Karpas-422 (cell line): Measurements from ENCODE around the gene RPS19. TPM values are rescaled to one million over a fixed set of nuclear protein-coding genes. Genes with fewer than 3 reads are reported as not detected.

Experiments used
- DNase-seq: peaks from one replicate; pipeline ENCODE4 v3.0.0-alpha.2; 2015
- H2AFZ ChIP-seq: fragments of 200-600 bp; sonication (generic); 2 replicates; pipeline ENCODE4 v1.6.1; 2014; ENCODE audit warnings: antibody characterized with exemption, low read length, mixed read lengths
- H3K27ac ChIP-seq: fragments of 200-600 bp; sonication (generic); 2 replicates; pipeline ENCODE4 v1.5.1; 2014; ENCODE audit warnings: mild to moderate bottlenecking, low read length, moderate library complexity
- H3K27me3 ChIP-seq: fragments of 200-600 bp; sonication (generic); 2 replicates; pipeline ENCODE4 v1.6.1; 2014; ENCODE audit warnings: low read length, mixed read lengths
- H3K36me3 ChIP-seq: fragments of 200-600 bp; sonication (generic); 2 replicates; pipeline ENCODE4 v1.6.1; 2014; ENCODE audit warnings: low read length, mixed read lengths; ENCODE audit not compliant: insufficient read depth
- H3K4me1 ChIP-seq: fragments of 200-600 bp; sonication (generic); 2 replicates; pipeline ENCODE4 v1.6.1; 2014; ENCODE audit warnings: mild to moderate bottlenecking, low read length, mixed read lengths
- H3K4me2 ChIP-seq: fragments of 200-600 bp; sonication (generic); 2 replicates; pipeline ENCODE4 v1.6.1; 2014; ENCODE audit warnings: low read length, low read depth, mild to moderate bottlenecking; ENCODE audit not compliant: poor library complexity, severe bottlenecking
- H3K4me3 ChIP-seq: fragments of 200-600 bp; sonication (generic); 2 replicates; pipeline ENCODE4 v1.5.1; 2014; ENCODE audit warnings: mild to moderate bottlenecking, antibody characterized with exemption, low read length, mixed read lengths
- H3K79me2 ChIP-seq: fragments of 200-600 bp; sonication (generic); 2 replicates; pipeline ENCODE4 v1.6.1; 2014; ENCODE audit warnings: mild to moderate bottlenecking, low read length, mixed read lengths
- H3K9ac ChIP-seq: fragments of 200-600 bp; sonication (generic); 2 replicates; pipeline ENCODE4 v1.6.0; 2014; ENCODE audit warnings: low read length
- H3K9me2 ChIP-seq: fragments of 200-600 bp; sonication (generic), shearing (Covaris generic); replicated peaks from 2 replicates; pipeline ENCODE4 v1.6.0; 2014; ENCODE audit warnings: mild to moderate bottlenecking, low read length, moderate library complexity; ENCODE audit not compliant: insufficient read depth
- H3K9me3 ChIP-seq: fragments of 300-700, 200-600 bp; sonication (generic); 2 replicates; pipeline ENCODE4 v1.6.1; 2014; ENCODE audit warnings: low read length, mixed read lengths
- H4K20me1 ChIP-seq: fragments of 200-600 bp; sonication (generic); 2 replicates; pipeline ENCODE4 v1.6.1; 2014; ENCODE audit warnings: mild to moderate bottlenecking, antibody characterized with exemption, low read length, low read depth; ENCODE audit not compliant: insufficient read depth
- small RNA-seq: library from RNA; depleted of rRNA; stranded (forward); fragments of <200 nt; gene quantifications from one replicate; pipeline ENCODE3, GENCODE V24; 2014
- total RNA-seq: library from RNA; depleted of rRNA; stranded (reverse); fragments of >200 nt; shearing (Covaris generic); gene quantifications from 2 replicates; pipeline ENCODE4 v1.2.3, GENCODE V29; 2014; ENCODE audit warnings: low replicate concordance; rRNA removed

The RPS19 gene
- total RNA-seq, 1 experiment from 2014 or later = 2,482 TPM

- Histone ChIP-seq H3K4me3 (no peak overlapping the region), H4K20me1 (0 out of 2 replicates have a peak, but pooled peaks cover 5% of the 10 kb centered on the region), H3K4me2 (no peak overlapping the region), H3K27me3 (no peaks in the 10 kb centered on the region), H3K9me3 (no peaks in the 10 kb centered on the region), H3K36me3 (no peaks in the 10 kb centered on the region), H3K27ac (no peak overlapping the region), H2AFZ (no peak overlapping the region), H3K4me1 (no peaks in the 10 kb centered on the region), H3K9ac (no peak overlapping the region), H3K79me2 (no peaks in the 10 kb centered on the region), H3K9me2 (no peaks in the 10 kb centered on the region)
- no peak for DNase-seq
These were observed 60.1 kb downstream of the RPS19 start for GRCh38 chr19:41919948-41920712.

GRCh38 chr19:41920882-41921576, 61.0 kb downstream of the RPS19 start:
- no peak overlapping the region for H2AFZ ChIP-seq
- no peak overlapping the region for H3K9ac ChIP-seq
- H3K9me2 ChIP-seq = no peaks in the 10 kb centered on the region
- no peak overlapping the region for H3K27ac ChIP-seq
- no peaks in the 10 kb centered on the region for H3K9me3 ChIP-seq
- H3K4me3 ChIP-seq = no peak overlapping the region
- H3K36me3 ChIP-seq = no peaks in the 10 kb centered on the region
- H3K27me3 ChIP-seq = no peaks in the 10 kb centered on the region
- no peaks in the 10 kb centered on the region for H4K20me1 ChIP-seq
- no peak overlapping the region for H3K4me2 ChIP-seq
- H3K4me1 ChIP-seq = no peaks in the 10 kb centered on the region
- DNase-seq = no peak
- H3K79me2 ChIP-seq = no peaks in the 10 kb centered on the region

- no peak overlapping the region for H3K9ac ChIP-seq
- H3K4me2 ChIP-seq = no peak overlapping the region
- H3K4me3 ChIP-seq = no peak overlapping the region
- H3K27me3 ChIP-seq = no peaks in the 10 kb centered on the region
- no peaks in the 10 kb centered on the region for H3K9me3 ChIP-seq
- no peaks in the 10 kb centered on the region for H3K36me3 ChIP-seq
- no peaks in the 10 kb centered on the region for H3K79me2 ChIP-seq
- H2AFZ ChIP-seq = no peak overlapping the region
- no peak overlapping the region for H3K27ac ChIP-seq
- H4K20me1 ChIP-seq = no peaks in the 10 kb centered on the region
- peak; percentile 51 for DNase-seq
- H3K4me1 ChIP-seq = no peaks in the 10 kb centered on the region
- no peaks in the 10 kb centered on the region for H3K9me2 ChIP-seq
These were observed 61.8 kb downstream of the RPS19 start for GRCh38 chr19:41921577-41922576.

Small RNAs within 50 kb of the gene (small RNA-seq; reads per million reads assigned to genes)
- gene MIR6797 = not detected

Other genes with a start within 250 kb of the RPS19 start
- gene CEACAM4, start 233.2 kb upstream of the RPS19 start, total RNA-seq = not detected in 2 replicates
- not detected in 2 replicates for gene CEACAM7, start 172.0 kb upstream of the RPS19 start, total RNA-seq
- gene CEACAM5, start 151.6 kb upstream of the RPS19 start, total RNA-seq = not detected in 2 replicates
- gene CEACAM6, start 104.7 kb upstream of the RPS19 start, total RNA-seq = not detected in 2 replicates
- gene CEACAM3, start 63.7 kb upstream of the RPS19 start, total RNA-seq = not detected in 2 replicates
- gene LYPD4, start 15.6 kb upstream of the RPS19 start, total RNA-seq = not detected in 2 replicates
- gene DMRTC2, start 15.2 kb upstream of the RPS19 start, total RNA-seq = not detected in 2 replicates
- 970 and 1,036 TPM in 2 replicates for gene CD79A, start 17.0 kb downstream of the RPS19 start, total RNA-seq
- 136 and 137 TPM in 2 replicates for gene ARHGEF1, start 22.9 kb downstream of the RPS19 start, total RNA-seq
- 3.8 and 5.5 TPM in 2 replicates for gene ERFL, start 68.2 kb downstream of the RPS19 start, total RNA-seq
- gene RABAC1, start 99.1 kb downstream of the RPS19 start, total RNA-seq = 270 and 367 TPM in 2 replicates
- 22.4 and 26.6 TPM in 2 replicates for gene ATP1A3, start 134.0 kb downstream of the RPS19 start, total RNA-seq
- 0.07 and 1.4 TPM in 2 replicates for gene GRIK5, start 210.0 kb downstream of the RPS19 start, total RNA-seq
- 15.1 and 23.5 TPM in 2 replicates for gene ZNF574, start 215.9 kb downstream of the RPS19 start, total RNA-seq